HepG2 (cell line): ENCODE results near the gene KBTBD13. TPM values are rescaled to one million over a fixed set of nuclear protein-coding genes. Genes with fewer than 3 reads are reported as not detected.

Source experiments
- BCLAF1 ChIP-seq: fragments of 450-650 bp; IDR thresholded peaks from 2 replicates; pipeline ENCODE4 v1.6.1; 2017; ENCODE audit warnings: mild to moderate bottlenecking
- ETV5 ChIP-seq: IDR thresholded peaks from 2 replicates; pipeline ENCODE4 v1.6.1; 2018; ENCODE audit warnings: missing biosample characterization, missing genetic modification reagents, inconsistent platforms, borderline replicate concordance
- KLF6 ChIP-seq: IDR thresholded peaks from 2 replicates; pipeline ENCODE4 v1.8.0; 2016; ENCODE audit warnings: missing biosample characterization, missing genetic modification reagents
- NFKB2 ChIP-seq: sonication (generic); formaldehyde crosslinking; IDR thresholded peaks from 2 replicates; pipeline ENCODE4 v1.4.0; 2020; ENCODE audit warnings: missing genetic modification reagents, borderline replicate concordance
- NR2F6 ChIP-seq, 2 experiments: IDR thresholded peaks; 2 replicates each; pipeline ENCODE4 v1.6.1; 2016; ENCODE audit warnings: antibody characterized with exemption in 1 of 2, mild to moderate bottlenecking in 1 of 2
- SOX13 ChIP-seq, 3 experiments: fragments of 450-650 bp in 1 of 3; sonication (generic) in 1 of 3; formaldehyde crosslinking in 1 of 3; IDR thresholded peaks in 2 of 3; conservative IDR thresholded peaks in 1 of 3; 2 replicates each; pipeline versions ENCODE4 v1.5.0 to v1.6.1; 2016 to 2020; ENCODE audit warnings: antibody characterized with exemption in 1 of 3, mild to moderate bottlenecking in 1 of 3, missing compliant biosample characterization in 1 of 3, missing genetic modification reagents in 1 of 3, moderate library complexity in 1 of 3
- TEAD3 ChIP-seq: optimal IDR thresholded peaks from 2 replicates; pipeline ENCODE3; 2016; ENCODE audit warnings: borderline replicate concordance
- THRA ChIP-seq: sonication (generic); formaldehyde crosslinking; IDR thresholded peaks from 2 replicates; pipeline ENCODE4 v1.4.0; 2020; ENCODE audit warnings: missing genetic modification reagents, borderline replicate concordance
- ZBTB7B ChIP-seq: sonication (generic); formaldehyde crosslinking; IDR thresholded peaks from 2 replicates; pipeline ENCODE4 v1.4.0; 2020; ENCODE audit warnings: missing genetic modification reagents
- ZMYM4 ChIP-seq: sonication (generic); formaldehyde crosslinking; IDR thresholded peaks from 2 replicates; pipeline ENCODE4 v1.8.1; 2023; ENCODE audit warnings: mild to moderate bottlenecking, missing genetic modification reagents
- ZNF468 ChIP-seq: sonication (generic); formaldehyde crosslinking; IDR thresholded peaks from 2 replicates; pipeline ENCODE4 v1.8.0; 2022; ENCODE audit warnings: mild to moderate bottlenecking, moderate library complexity, missing genetic modification reagents
- ZNF543 ChIP-seq: sonication (generic); formaldehyde crosslinking; IDR thresholded peaks from 2 replicates; pipeline ENCODE4 v1.4.0; 2020; ENCODE audit warnings: mild to moderate bottlenecking, missing genetic modification reagents
- ZNF614 ChIP-seq: IDR thresholded peaks from 2 replicates; pipeline ENCODE4 v1.6.1; 2018; ENCODE audit warnings: missing biosample characterization, missing genetic modification reagents, inconsistent platforms, borderline replicate concordance
- ZNF776 ChIP-seq: sonication (generic); formaldehyde crosslinking; IDR thresholded peaks from 2 replicates; pipeline ENCODE4 v1.4.0; 2020; ENCODE audit warnings: mild to moderate bottlenecking, missing genetic modification reagents
- polyA plus RNA-seq, 8 experiments: library from polyadenylated mRNA; depleted of rRNA in 3 of 8; stranded (reverse) in 7 of 8; unstranded in 1 of 8; fragments of >200 nt; fragmentation: Illumina TruSeq in 4 of 8; extraction: Trizol in 4 of 8; gene quantifications; 2 replicates each; pipeline versions ENCODE4 v1.2.1 to v1.2.3, GENCODE V29; 2011 to 2016; ENCODE audit warnings: low read depth in 4 of 8, missing spikeins in 1 of 8, mixed read lengths in 1 of 8; ENCODE audit not compliant: insufficient read depth in 1 of 8
- total RNA-seq, 5 experiments: library from RNA; depleted of rRNA; stranded (reverse); fragments of >200 nt; fragmentation: Illumina TruSeq; extraction: Trizol; gene quantifications; 2 replicates each; pipeline ENCODE4 v1.2.3, GENCODE V29; 2016; ENCODE audit warnings: low read depth in 1 of 5
- TF ChIP-seq, protein P1 (sequence below): sonication (generic); formaldehyde crosslinking; conservative IDR thresholded peaks from 2 replicates; pipeline ENCODE4 v1.4.0; 2020; ENCODE audit warnings: missing genetic modification reagents
- TF ChIP-seq, protein P2 (sequence below): IDR thresholded peaks from 2 replicates; pipeline ENCODE4 v1.6.1; 2016; ENCODE audit warnings: missing compliant biosample characterization, missing genetic modification reagents, borderline replicate concordance
- TF ChIP-seq, protein P3 (sequence below): sonication (generic); formaldehyde crosslinking; IDR thresholded peaks from 2 replicates; pipeline ENCODE4 v1.9.0; 2021; ENCODE audit warnings: missing genetic modification reagents, borderline replicate concordance

KBTBD13 gene
- total and polyA plus RNA-seq, 2 of the 13 experiments (the other 11 are each of a cell fraction or from before 2014, with no cell fraction given), result not detected

DNA sequence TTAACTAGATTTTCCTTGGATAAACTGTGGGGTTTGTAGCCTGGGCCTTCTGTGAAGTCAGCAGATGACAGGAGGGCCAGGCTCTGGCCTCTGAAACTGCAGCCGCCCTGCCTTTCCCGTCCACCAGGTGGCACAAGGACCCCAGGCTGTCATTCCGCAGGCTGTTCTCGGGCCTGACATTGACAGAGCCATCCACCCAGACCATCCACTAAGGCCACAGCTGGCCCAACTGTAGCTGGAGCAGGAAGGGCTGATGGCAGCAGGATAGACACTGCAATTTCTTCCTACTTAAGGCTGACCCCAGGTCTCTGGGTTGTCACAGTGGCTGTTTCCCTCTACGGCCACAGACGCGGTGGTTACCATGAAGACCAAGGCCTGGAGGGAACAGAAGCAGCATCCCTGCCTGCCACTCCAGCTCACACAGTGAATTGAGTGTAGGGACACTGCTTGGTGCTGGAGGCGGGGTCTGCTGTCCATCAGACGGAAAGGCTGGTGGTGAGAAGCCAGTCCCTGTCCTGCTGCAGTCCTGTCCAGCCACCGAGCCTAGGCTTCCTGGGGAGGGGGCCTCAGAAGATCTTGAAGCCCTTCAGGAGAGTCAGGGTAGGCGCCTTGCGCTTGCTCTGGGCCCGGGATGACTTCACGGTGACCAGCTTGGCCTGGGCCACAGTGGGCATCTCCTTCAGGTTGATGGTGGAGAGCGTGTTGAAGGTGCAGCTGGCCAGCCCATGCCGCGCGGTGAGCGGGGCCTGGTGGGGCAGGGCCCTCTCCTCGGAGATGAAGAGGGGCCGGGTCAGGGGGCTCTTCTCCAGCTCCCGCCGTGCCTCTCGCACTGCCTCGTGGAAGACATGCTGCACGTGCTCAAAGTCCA, 22.0 kb upstream of the KBTBD13 start (continued):
- TF ChIP-seq THRA (CRISPR knock-in tag) (peak; percentile 50; the same call in 1 of the 2 replicates), NFKB2 (CRISPR knock-in tag) (peak; percentile 61; the same call in 1 of the 2 replicates), ZBTB7B (CRISPR knock-in tag) (no peak; the same call in 1 of the 2 replicates), ETV5 (CRISPR knock-in tag) (0 out of 2 replicates have a peak, but pooled peaks have one; percentile 19), TEAD3 (CRISPR knock-in tag) (peak; percentile 68), ZNF776 (CRISPR knock-in tag) (0 out of 2 replicates have a peak, but pooled peaks have one; percentile 37), KLF6 (CRISPR knock-in tag) (peak; percentile 56; the same call in 1 of the 2 replicates), ZNF543 (no peak), ZNF614 (0 out of 2 replicates have a peak, but pooled peaks have one; percentile 54), ZNF468 (no peak), ZMYM4 (peak; percentile 35; the same call in 1 of the 2 replicates), BCLAF1 (no peak), SOX13 (IDR thresholded peaks at IDR 0.05) (no peak), SOX13 (CRISPR knock-in tag; conservative IDR thresholded peaks at IDR 0.05 in 1 of 2, IDR thresholded peaks at IDR 0.05 in 1 of 2) (peak in 1 of 2 experiments; percentile 25; a peak in 1 of 4 replicates), NR2F6 (IDR thresholded peaks at IDR 0.05) (no peak), NR2F6 (CRISPR knock-in tag; IDR thresholded peaks at IDR 0.05) (peak; percentile 46; the same call in 1 of the 2 replicates)
- TF ChIP-seq, protein P1, sequence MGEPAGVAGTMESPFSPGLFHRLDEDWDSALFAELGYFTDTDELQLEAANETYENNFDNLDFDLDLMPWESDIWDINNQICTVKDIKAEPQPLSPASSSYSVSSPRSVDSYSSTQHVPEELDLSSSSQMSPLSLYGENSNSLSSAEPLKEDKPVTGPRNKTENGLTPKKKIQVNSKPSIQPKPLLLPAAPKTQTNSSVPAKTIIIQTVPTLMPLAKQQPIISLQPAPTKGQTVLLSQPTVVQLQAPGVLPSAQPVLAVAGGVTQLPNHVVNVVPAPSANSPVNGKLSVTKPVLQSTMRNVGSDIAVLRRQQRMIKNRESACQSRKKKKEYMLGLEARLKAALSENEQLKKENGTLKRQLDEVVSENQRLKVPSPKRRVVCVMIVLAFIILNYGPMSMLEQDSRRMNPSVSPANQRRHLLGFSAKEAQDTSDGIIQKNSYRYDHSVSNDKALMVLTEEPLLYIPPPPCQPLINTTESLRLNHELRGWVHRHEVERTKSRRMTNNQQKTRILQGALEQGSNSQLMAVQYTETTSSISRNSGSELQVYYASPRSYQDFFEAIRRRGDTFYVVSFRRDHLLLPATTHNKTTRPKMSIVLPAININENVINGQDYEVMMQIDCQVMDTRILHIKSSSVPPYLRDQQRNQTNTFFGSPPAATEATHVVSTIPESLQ (CRISPR knock-in tag), result no peak
- TF ChIP-seq, protein P2, sequence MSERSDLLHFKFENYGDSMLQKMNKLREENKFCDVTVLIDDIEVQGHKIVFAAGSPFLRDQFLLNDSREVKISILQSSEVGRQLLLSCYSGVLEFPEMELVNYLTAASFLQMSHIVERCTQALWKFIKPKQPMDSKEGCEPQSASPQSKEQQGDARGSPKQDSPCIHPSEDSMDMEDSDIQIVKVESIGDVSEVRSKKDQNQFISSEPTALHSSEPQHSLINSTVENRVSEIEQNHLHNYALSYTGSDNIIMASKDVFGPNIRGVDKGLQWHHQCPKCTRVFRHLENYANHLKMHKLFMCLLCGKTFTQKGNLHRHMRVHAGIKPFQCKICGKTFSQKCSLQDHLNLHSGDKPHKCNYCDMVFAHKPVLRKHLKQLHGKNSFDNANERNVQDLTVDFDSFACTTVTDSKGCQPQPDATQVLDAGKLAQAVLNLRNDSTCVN, result peak; percentile 20; the same call in 1 of the 2 replicates
- TF ChIP-seq, protein P3, sequence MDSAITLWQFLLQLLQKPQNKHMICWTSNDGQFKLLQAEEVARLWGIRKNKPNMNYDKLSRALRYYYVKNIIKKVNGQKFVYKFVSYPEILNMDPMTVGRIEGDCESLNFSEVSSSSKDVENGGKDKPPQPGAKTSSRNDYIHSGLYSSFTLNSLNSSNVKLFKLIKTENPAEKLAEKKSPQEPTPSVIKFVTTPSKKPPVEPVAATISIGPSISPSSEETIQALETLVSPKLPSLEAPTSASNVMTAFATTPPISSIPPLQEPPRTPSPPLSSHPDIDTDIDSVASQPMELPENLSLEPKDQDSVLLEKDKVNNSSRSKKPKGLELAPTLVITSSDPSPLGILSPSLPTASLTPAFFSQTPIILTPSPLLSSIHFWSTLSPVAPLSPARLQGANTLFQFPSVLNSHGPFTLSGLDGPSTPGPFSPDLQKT (CRISPR knock-in tag), result no peak
